Measurements from ENCODE around the gene CLASP1.

DNA sequence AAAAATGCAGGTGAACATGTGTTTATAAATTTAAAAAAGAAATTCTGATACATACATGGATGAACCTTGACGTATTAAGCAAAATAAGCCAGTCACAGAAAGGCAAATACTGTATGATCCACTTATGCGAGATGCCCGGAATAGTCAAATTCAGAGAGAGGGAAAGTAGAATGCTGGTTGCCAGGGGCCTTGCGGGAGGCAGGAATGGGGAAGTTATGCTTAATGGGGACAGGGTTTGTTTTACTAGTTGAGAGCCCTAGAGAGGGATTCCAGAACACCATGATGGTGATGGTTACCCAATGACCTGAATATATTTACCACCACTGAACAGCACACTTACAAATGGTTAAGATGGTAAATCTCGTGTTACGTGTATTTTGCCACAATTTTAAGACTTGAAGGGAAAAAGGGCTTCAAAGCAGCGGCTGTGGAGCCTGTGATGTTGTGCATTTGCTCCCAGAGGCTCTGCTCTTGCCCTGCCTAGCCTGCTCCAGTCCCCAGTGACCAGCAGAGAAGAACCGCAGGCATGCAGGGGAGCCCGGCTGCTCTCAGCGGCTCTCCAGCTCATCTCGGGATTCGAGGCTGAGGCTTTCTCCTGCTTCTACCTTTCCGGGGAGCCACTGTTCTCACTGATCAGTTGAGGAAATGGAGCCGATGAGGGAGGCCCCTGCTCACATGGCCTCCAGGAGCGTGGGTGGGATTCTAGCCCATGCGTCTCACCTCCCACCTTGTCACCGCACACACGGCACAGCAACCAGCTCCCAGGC is 312.6 kb downstream of the CLASP1 start:
- TF ChIP-seq POLR2AphosphoS5 (IDR thresholded peaks at IDR 0.05), result no peak
- TF ChIP-seq CTCF (IDR thresholded peaks at IDR 0.05), result no peak
